HTR-8/SVneo (cell line): Measurements from ENCODE around the gene MR1.

Source experiments
- DNase-seq: peaks from one replicate; pipeline ENCODE4 v3.0.0; 2011; ENCODE audit warnings: low spot score, mixed read lengths; ENCODE audit not compliant: insufficient read length
- FAIRE-seq: peaks from 2 replicates; lab custom pipeline; 2011; peaks lifted over from hg19 to GRCh38; lab: Jason Lieb, UNC

Gene MR1

GRCh38 chr1:181089017-181089675, 55.4 kb downstream of the MR1 start:
- FAIRE-seq (no peak), DNase-seq (no peak)

GRCh38 chr1:181089676-181090544, 56.1 kb downstream of the MR1 start:
- FAIRE-seq (no peak), DNase-seq (no peak)

GRCh38 chr1:181090641-181091126, 56.9 kb downstream of the MR1 start:
- FAIRE-seq = no peak

GRCh38 chr1:181091309-181092040, 57.7 kb downstream of the MR1 start:
- FAIRE-seq = no peak
- no peak for DNase-seq

More at GRCh38 chr1:181090641-181091126, 56.9 kb downstream of the MR1 start:
- DNase-seq = no peak

- FAIRE-seq = no peak
- DNase-seq = no peak
Observed at GRCh38 chr1:181092056-181092455, 58.3 kb downstream of the MR1 start.

- FAIRE-seq = no peak
- DNase-seq = no peak
Observed at GRCh38 chr1:181092883-181093458, 59.2 kb downstream of the MR1 start.

- DNase-seq (no peak), FAIRE-seq (no peak)
Observed at GRCh38 chr1:181094416-181095212, 60.8 kb downstream of the MR1 start.

- no peak for FAIRE-seq
- DNase-seq = no peak
Observed at GRCh38 chr1:181095260-181095659, 61.5 kb downstream of the MR1 start.

GRCh38 chr1:181095763-181096184, 62.0 kb downstream of the MR1 start:
- no peak for FAIRE-seq
- no peak for DNase-seq

- FAIRE-seq = no peak
- no peak for DNase-seq
Observed at GRCh38 chr1:181097242-181097641, 63.5 kb downstream of the MR1 start.

- FAIRE-seq (no peak), DNase-seq (peak; percentile 73)
Observed at GRCh38 chr1:181099152-181100014, 65.6 kb downstream of the MR1 start.

GRCh38 chr1:181100015-181100905, 66.5 kb downstream of the MR1 start:
- no peak for FAIRE-seq

GRCh38 chr1:181100934-181101333, 67.2 kb downstream of the MR1 start:
- FAIRE-seq (no peak), DNase-seq (no peak)

More at GRCh38 chr1:181100015-181100905, 66.5 kb downstream of the MR1 start:
- DNase-seq = no peak

GRCh38 chr1:181101581-181102226, 67.9 kb downstream of the MR1 start:
- FAIRE-seq = no peak
- no peak for DNase-seq

- FAIRE-seq = no peak
- DNase-seq = no peak
Observed at GRCh38 chr1:181102841-181103240, 69.1 kb downstream of the MR1 start.

- DNase-seq (no peak), FAIRE-seq (no peak)
Observed at GRCh38 chr1:181103399-181103798, 69.6 kb downstream of the MR1 start.
